BE2C (cell line): ENCODE results near the gene PARK7. TPM values are rescaled to one million over a fixed set of nuclear protein-coding genes. Genes with fewer than 3 reads are reported as not detected.
"Not testable (repeated sequence)": the region's sequence is repeated elsewhere in the genome, so short reads cannot be mapped to it uniquely, and the experiment has no call there.

ENCODE experiments used
- DNase-seq: peaks from one replicate; pipeline ENCODE4 v3.0.0-alpha.2; 2020
- H3K27me3 ChIP-seq: fragments of 250-450 bp; sonication (Bioruptor Pico); 2 replicates; pipeline ENCODE4 v1.5.1; 2020; ENCODE audit warnings: mild to moderate bottlenecking
- H3K36me3 ChIP-seq: fragments of 250-450 bp; sonication (Bioruptor Pico); 2 replicates; pipeline ENCODE4 v1.5.1; 2020; ENCODE audit warnings: mild to moderate bottlenecking
- H3K4me1 ChIP-seq: fragments of 250-450 bp; sonication (Bioruptor Pico); 2 replicates; pipeline ENCODE4 v1.5.1; 2020
- H3K4me3 ChIP-seq: 2 replicates; pipeline ENCODE4 v1.5.1; 2011; ENCODE audit warnings: low read depth, low read length
- H3K9me3 ChIP-seq: fragments of 250-450 bp; sonication (Bioruptor Pico); 2 replicates; pipeline ENCODE4 v1.5.1; 2020
- CTCF ChIP-seq: IDR thresholded peaks from 2 replicates; pipeline ENCODE4 v1.5.1; 2012; ENCODE audit warnings: mild to moderate bottlenecking, low read depth, low read length
- polyA plus RNA-seq: library from polyadenylated mRNA; unstranded; fragments of >200 nt; gene quantifications from one replicate; pipeline ENCODE4 v1.2.1, GENCODE V29; 2012; ENCODE audit warnings: low read depth, missing spikeins; ENCODE audit not compliant: insufficient read length, insufficient read depth

Gene PARK7
- 331 TPM for polyA plus RNA-seq

GRCh38 chr1:7961216-7962013 lies at the start of gene PARK7:
Gene PARK7, plus strand, starts transcription at chr1:7961711. Its CDS starts 1,075 bp downstream, at chr1:7962786.
- Histone ChIP-seq H3K9me3 (no peaks in the 10 kb centered on the region), H3K27me3 (no peaks in the 10 kb centered on the region), H3K4me3 (peak within 1 kb of the TSS; percentile 79), H3K4me1 (no peaks in the 10 kb centered on the region), H3K36me3 (peaks cover 14% of the 10 kb centered on the region)
- TF ChIP-seq CTCF, result peak; percentile 32
- DNase-seq, result peak; percentile 96

GRCh38 chr1:7912145-7912544 lies 49.4 kb upstream of the PARK7 start:
- Histone ChIP-seq H3K27me3 (no peaks in the 10 kb centered on the region), H3K36me3 (no peaks in the 10 kb centered on the region), H3K4me3 (no peak overlapping the region), H3K4me1 (no peaks in the 10 kb centered on the region), H3K9me3 (no peaks in the 10 kb centered on the region)
- no peak for TF ChIP-seq CTCF
- DNase-seq, result no peak

GRCh38 chr1:7912743-7913557 lies 48.6 kb upstream of the PARK7 start:
- Histone ChIP-seq H3K4me3 (no peak overlapping the region), H3K36me3 (no peaks in the 10 kb centered on the region), H3K9me3 (no peaks in the 10 kb centered on the region), H3K27me3 (no peaks in the 10 kb centered on the region), H3K4me1 (no peaks in the 10 kb centered on the region)
- TF ChIP-seq CTCF, result no peak
- no peak for DNase-seq

- DNase-seq, result no peak
- H3K9me3 ChIP-seq, result no peaks in the 10 kb centered on the region
- no peak for TF ChIP-seq CTCF
- H3K27me3 ChIP-seq, result no peaks in the 10 kb centered on the region
- H3K36me3 ChIP-seq, result no peaks in the 10 kb centered on the region
- no peak overlapping the region for H3K4me3 ChIP-seq
- no peaks in the 10 kb centered on the region for H3K4me1 ChIP-seq
Observed at GRCh38 chr1:7915826-7916500, 45.5 kb upstream of the PARK7 start.

- no peaks in the 10 kb centered on the region for H3K27me3 ChIP-seq
- no peaks in the 10 kb centered on the region for H3K4me1 ChIP-seq
- no peak for DNase-seq
- H3K36me3 ChIP-seq, result no peaks in the 10 kb centered on the region
- TF ChIP-seq CTCF, result no peak
- no peak overlapping the region for H3K4me3 ChIP-seq
- no peaks in the 10 kb centered on the region for H3K9me3 ChIP-seq
Observed at GRCh38 chr1:7916501-7916830, 45.0 kb upstream of the PARK7 start.

GRCh38 chr1:7917971-7918370 lies 43.5 kb upstream of the PARK7 start:
- not testable (repeated sequence) for H3K36me3 ChIP-seq, DNase-seq, H3K4me1 ChIP-seq

More at GRCh38 chr1:7917971-7918370, 43.5 kb upstream of the PARK7 start:
- not testable (repeated sequence) for H3K27me3 ChIP-seq, H3K9me3 ChIP-seq, H3K4me3 ChIP-seq
